ENCODE measurements around the gene COMMD3. TPM values are rescaled to one million over a fixed set of nuclear protein-coding genes. Genes with fewer than 3 reads are reported as not detected.

Gene COMMD3
- total and polyA plus RNA-seq, 10 donors: 43.5 to 76.0 (median 53.4) TPM

GRCh38 chr10:22341926-22342196 lies 25.7 kb downstream of the COMMD3 start:
- no peak overlapping the region for H3K4me3 ChIP-seq
- intact Hi-C loops (cut with DNase I; ENCODE audit: low total_unique reads): no loop called here

GRCh38 chr10:22342421-22342820 lies 26.2 kb downstream of the COMMD3 start:
- H3K27me3 ChIP-seq (replicated peaks in 1 of 7): peaks cover 37 to 97% (median 91%) of the 10 kb centered on the region in 7 donors
- no peaks in the 10 kb centered on the region for H3K36me3 ChIP-seq
- H3K4me3 ChIP-seq: no peak overlapping the region
- peaks cover 8 to 39% (median 27%) of the 10 kb centered on the region in 6 donors for H3K4me1 ChIP-seq
- peaks cover 0 to 15% (median 0%) of the 10 kb centered on the region in 8 donors for H3K9me3 ChIP-seq
- H3K27ac ChIP-seq: no peak overlapping the region
- no peak for TF ChIP-seq POLR2AphosphoS5 (IDR thresholded peaks at IDR 0.05)
- no peak for TF ChIP-seq CTCF (IDR thresholded peaks at IDR 0.05 in 8 of 11, conservative IDR thresholded peaks at IDR 0.05 in 3 of 11)
- TF ChIP-seq POLR2A (IDR thresholded peaks at IDR 0.05): no peak
- intact Hi-C loops (cut with DNase I; ENCODE audit: low total_unique reads): no loop called here
- no peak for DNase-seq
- 39 to 43% (median 40%) methylated on average over 3 of the region's 3 CpGs for whole genome bisulfite sequencing, 5 donors

More at GRCh38 chr10:22341926-22342196, 25.7 kb downstream of the COMMD3 start:
- no peak for TF ChIP-seq POLR2AphosphoS5 (IDR thresholded peaks at IDR 0.05)
- TF ChIP-seq POLR2A (IDR thresholded peaks at IDR 0.05): no peak
- TF ChIP-seq CTCF (IDR thresholded peaks at IDR 0.05 in 8 of 11, conservative IDR thresholded peaks at IDR 0.05 in 3 of 11): no peak
- Histone ChIP-seq H3K27ac (no peak overlapping the region), H3K4me1 (peaks cover 9 to 43% (median 30%) of the 10 kb centered on the region in 6 donors), H3K27me3 (replicated peaks in 1 of 7) (peaks cover 37 to 97% (median 93%) of the 10 kb centered on the region in 7 donors), H3K36me3 (no peaks in the 10 kb centered on the region), H3K9me3 (peaks cover 0 to 15% (median 0%) of the 10 kb centered on the region in 8 donors)
- 30 to 37% (median 36%) methylated on average over 3 of the region's 3 CpGs for WGBS, 5 donors
- no peak for DNase-seq

- Histone ChIP-seq H3K9me3 (peaks cover 0 to 15% (median 0%) of the 10 kb centered on the region in 8 donors), H3K27me3 (replicated peaks in 1 of 7) (peaks cover 29 to 97% (median 84%) of the 10 kb centered on the region in 7 donors), H3K27ac (no peak overlapping the region), H3K4me1 (peaks cover 8 to 39% (median 26%) of the 10 kb centered on the region in 6 donors), H3K4me3 (no peak overlapping the region), H3K36me3 (no peaks in the 10 kb centered on the region)
- 9 to 14% (median 12%) methylated on average over 3 of the region's 3 CpGs for WGBS, 5 donors
- intact Hi-C loops (cut with DNase I; ENCODE audit: low total_unique reads): no loop called here
- DNase-seq: no peak
- TF ChIP-seq POLR2AphosphoS5 (IDR thresholded peaks at IDR 0.05) (no peak), CTCF (IDR thresholded peaks at IDR 0.05 in 8 of 11, conservative IDR thresholded peaks at IDR 0.05 in 3 of 11) (no peak), POLR2A (IDR thresholded peaks at IDR 0.05) (no peak)
Measured at GRCh38 chr10:22343731-22344130, 27.5 kb downstream of the COMMD3 start.

- DNase-seq: no peak
- Histone ChIP-seq H3K27me3 (replicated peaks in 1 of 7) (peaks cover 26 to 97% (median 80%) of the 10 kb centered on the region in 7 donors), H3K27ac (no peak overlapping the region), H3K4me1 (peaks cover 8 to 35% (median 26%) of the 10 kb centered on the region in 6 donors), H3K36me3 (no peaks in the 10 kb centered on the region), H3K9me3 (peaks cover 0 to 15% (median 0%) of the 10 kb centered on the region in 8 donors), H3K4me3 (no peak overlapping the region)
- 8 to 14% (median 10%) methylated on average over 1 of the region's 1 CpG for WGBS, 5 donors
- intact Hi-C loops (cut with DNase I; ENCODE audit: low total_unique reads): no loop called here
- TF ChIP-seq POLR2A (IDR thresholded peaks at IDR 0.05): no peak
- no peak for TF ChIP-seq CTCF (IDR thresholded peaks at IDR 0.05 in 8 of 11, conservative IDR thresholded peaks at IDR 0.05 in 3 of 11)
- no peak for TF ChIP-seq POLR2AphosphoS5 (IDR thresholded peaks at IDR 0.05)
Measured at GRCh38 chr10:22344249-22344648, 28.1 kb downstream of the COMMD3 start.

All from spleen (tissue), 11 donors.